Ovary (tissue), 9 donors: ENCODE results near the gene LMO7. TPM values are rescaled to one million over a fixed set of nuclear protein-coding genes. Genes with fewer than 3 reads are reported as not detected.
"Not testable (repeated sequence)": the region's sequence is repeated elsewhere in the genome, so short reads cannot be mapped to it uniquely, and the experiment has no call there.

Experiments used
- DNase-seq, 5 donors: peaks; one replicate each; pipeline ENCODE4 v3.0.0-alpha.2; 2019 to 2020
- H3K27ac ChIP-seq, 2 donors: fragments of 200-600 bp; one replicate each; pipeline versions ENCODE4 v1.5.1 to v1.8.0; 2019 to 2022
- H3K27me3 ChIP-seq: fragments of 200-600 bp; one replicate; pipeline ENCODE4 v1.8.0; 2022
- H3K36me3 ChIP-seq: fragments of 200-600 bp; sonication (generic); one replicate; pipeline ENCODE4 v1.5.1; 2019
- H3K4me1 ChIP-seq: one replicate; pipeline ENCODE4 v1.8.1; 2013; ENCODE audit warnings: mild to moderate bottlenecking, moderate library complexity; ENCODE audit not compliant: insufficient read depth
- H3K4me3 ChIP-seq: fragments of 200-600 bp; sonication (generic); one replicate; pipeline ENCODE4 v1.5.1; 2017
- H3K9me3 ChIP-seq, 2 donors: fragments of 200-600 bp in 1 of 2; sonication (generic) in 1 of 2; one replicate each; pipeline versions ENCODE4 v1.5.1 to v1.8.1; 2013 to 2019; ENCODE audit warnings: mild to moderate bottlenecking in 1 of 2, moderate library complexity in 1 of 2
- EP300 ChIP-seq: sonication (generic); formaldehyde crosslinking; IDR thresholded peaks from one replicate; pipeline ENCODE4 v1.6.1; 2017; ENCODE audit warnings: antibody characterized with exemption
- POLR2A ChIP-seq: fragments of 450-650 bp; IDR thresholded peaks from one replicate; pipeline ENCODE4 v1.6.1; 2017; ENCODE audit warnings: antibody characterized with exemption, mild to moderate bottlenecking, moderate library complexity
- WGBS, 3 donors: extraction: QIAGEN DNeasy Blood & Tissue Kit in 1 of 3; methylation state at CpG; one replicate each; pipeline versions ENCODE4 v1.1.5 to v1.1.7; 2013 to 2017; 5-methylcytosine and 5-hydroxymethylcytosine counted together
- intact Hi-C, 4 donors: fragments of 100-400 bp; cut with DNase I; formaldehyde crosslinking; loops; one replicate each; pipeline versions ENCODE4 v1.11.0 to v1.15.1; 2022 to 2023
- polyA plus RNA-seq, 2 donors: library from polyadenylated mRNA; stranded (reverse); fragments of 200-250 nt in 1 of 2; fragments of 350-450 nt in 1 of 2; fragmentation: Illumina TruSeq in 1 of 2; extraction: RNeasy Lipid Tissue Mini Kit (QIAGEN cat#74804) in 1 of 2; gene quantifications; one replicate each; pipeline ENCODE4 v1.2.3, GENCODE V29; 2013 to 2014
- total RNA-seq, 7 donors: library from RNA; depleted of rRNA in 2 of 7; stranded (reverse); fragments of >200 nt in 2 of 7; fragmentation: NEBNext Ultra II Directional in 3 of 7; extraction: Animal tissue kit (Norgen Biotek cat#: 25700) in 3 of 7; gene quantifications; one replicate each; pipeline versions ENCODE4 v1.1.0 to v1.2.4, GENCODE V29; 2016 to 2023
- TF ChIP-seq, protein P1 (sequence below), 3 donors: fragments of 450-650 bp in 2 of 3; fragments of 200-600 bp in 1 of 3; IDR thresholded peaks; one replicate each; pipeline versions ENCODE4 v1.5.1 to v1.8.0; 2016 to 2022; ENCODE audit warnings: antibody characterized with exemption in 3 of 3, mild to moderate bottlenecking in 1 of 3
- donor health status: DM: no; HTN: no; CAD: no; lungs with moderate emphysema.
- donor health status: DM: no; HTN: no; CAD: no.
- donor health status: Bipolar disorder and iron deficiency.
- donor health status: DM: yes; HTN: yes; CAD: no.
- donor health status: DM: no; HTN: no; CAD: no.
- donor health status: DM: yes; HTN: yes; CAD: no.

The LMO7 gene
- total and polyA plus RNA-seq, 9 donors, result 9.6 to 60.7 (median 20.1) TPM

DNA sequence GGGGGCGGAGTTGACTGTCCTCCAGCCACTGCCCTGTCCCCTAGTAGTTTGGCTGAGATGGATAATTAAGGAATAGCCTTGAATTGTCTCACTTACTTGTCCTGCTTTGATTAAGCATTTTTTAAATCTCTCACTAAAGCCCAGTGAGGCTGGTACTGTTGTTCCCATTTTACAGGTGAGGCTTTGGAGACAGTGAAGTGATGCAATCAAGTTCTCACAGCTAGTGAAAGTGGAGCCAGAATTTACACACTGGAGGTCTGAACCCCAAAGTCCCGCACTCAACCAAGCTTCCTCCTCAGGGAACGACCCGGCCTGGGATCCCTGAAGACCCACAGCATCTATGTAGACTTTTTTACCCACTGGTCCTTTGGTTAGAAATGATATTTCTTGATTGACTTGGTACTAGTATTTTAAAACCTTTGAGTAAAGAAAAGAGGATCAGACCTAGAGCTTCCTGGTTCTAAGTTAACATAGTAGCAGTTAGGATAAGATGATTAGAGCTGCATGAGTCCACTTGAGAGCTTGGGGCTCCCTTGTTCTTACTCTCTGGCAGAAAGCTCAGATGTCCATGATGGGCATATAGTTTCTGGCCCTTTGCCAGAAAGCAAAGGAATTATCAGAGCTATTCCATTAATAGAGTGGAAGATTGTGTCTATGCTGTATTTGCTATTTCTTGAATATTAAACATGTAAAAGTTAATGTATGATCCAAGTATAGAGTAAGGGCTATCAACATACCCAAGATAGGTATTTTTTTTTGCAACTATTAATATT lies 154.3 kb downstream of the LMO7 start:
- Histone ChIP-seq H3K27me3 (no peaks in the 10 kb centered on the region), H3K27ac (no peak overlapping the region), H3K36me3 (no peaks in the 10 kb centered on the region), H3K4me1 (peaks cover 18% of the 10 kb centered on the region), H3K4me3 (no peak overlapping the region), H3K9me3 (no peaks in the 10 kb centered on the region)
- 96 to 98% (median 98%) methylated on average over 4 of the region's 4 CpGs for WGBS, 3 donors
- DNase-seq, result no peak
- intact Hi-C loops, result no loop called here
- TF ChIP-seq EP300, result no peak
- TF ChIP-seq, protein P1, sequence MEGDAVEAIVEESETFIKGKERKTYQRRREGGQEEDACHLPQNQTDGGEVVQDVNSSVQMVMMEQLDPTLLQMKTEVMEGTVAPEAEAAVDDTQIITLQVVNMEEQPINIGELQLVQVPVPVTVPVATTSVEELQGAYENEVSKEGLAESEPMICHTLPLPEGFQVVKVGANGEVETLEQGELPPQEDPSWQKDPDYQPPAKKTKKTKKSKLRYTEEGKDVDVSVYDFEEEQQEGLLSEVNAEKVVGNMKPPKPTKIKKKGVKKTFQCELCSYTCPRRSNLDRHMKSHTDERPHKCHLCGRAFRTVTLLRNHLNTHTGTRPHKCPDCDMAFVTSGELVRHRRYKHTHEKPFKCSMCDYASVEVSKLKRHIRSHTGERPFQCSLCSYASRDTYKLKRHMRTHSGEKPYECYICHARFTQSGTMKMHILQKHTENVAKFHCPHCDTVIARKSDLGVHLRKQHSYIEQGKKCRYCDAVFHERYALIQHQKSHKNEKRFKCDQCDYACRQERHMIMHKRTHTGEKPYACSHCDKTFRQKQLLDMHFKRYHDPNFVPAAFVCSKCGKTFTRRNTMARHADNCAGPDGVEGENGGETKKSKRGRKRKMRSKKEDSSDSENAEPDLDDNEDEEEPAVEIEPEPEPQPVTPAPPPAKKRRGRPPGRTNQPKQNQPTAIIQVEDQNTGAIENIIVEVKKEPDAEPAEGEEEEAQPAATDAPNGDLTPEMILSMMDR (IDR thresholded peaks at IDR 0.05), result no peak
- TF ChIP-seq POLR2A, result no peak

DNA sequence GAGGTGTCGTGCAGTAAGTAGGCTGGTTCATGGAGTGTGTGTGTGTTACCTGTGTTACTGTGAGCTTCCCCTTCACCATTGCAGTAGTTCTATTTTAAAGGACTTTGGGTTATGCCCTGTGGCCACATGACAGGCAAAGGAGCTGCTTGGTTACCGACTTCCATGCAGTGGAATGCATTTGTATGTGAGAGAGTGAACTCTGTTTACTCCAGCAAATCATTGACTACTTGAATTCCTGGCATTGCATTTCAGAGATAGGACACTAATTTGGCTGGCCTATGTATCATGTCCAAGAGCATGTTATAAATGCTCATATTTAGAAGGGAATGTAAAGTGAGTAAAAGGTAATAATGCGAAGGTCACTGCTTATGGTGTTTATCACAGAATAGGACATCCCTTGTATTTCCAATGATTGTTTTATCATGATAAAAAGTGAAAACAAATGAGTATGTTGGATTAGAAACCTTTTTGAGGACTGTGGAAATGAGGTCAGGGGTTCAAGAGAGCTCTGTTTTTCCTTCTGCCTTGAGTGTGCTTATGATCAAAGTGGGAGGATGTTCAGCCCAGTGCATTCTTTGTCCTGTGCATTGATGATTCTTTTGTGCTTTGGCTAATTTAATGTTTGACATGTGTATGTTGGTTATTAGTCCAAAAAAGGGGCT lies 156.5 kb downstream of the LMO7 start:
- peaks cover 2% of the 10 kb centered on the region for H3K27me3 ChIP-seq
- WGBS, 3 donors, result 56 to 65% (median 64%) methylated on average over 3 of the region's 3 CpGs
- DNase-seq, result no peak
- peaks cover 16% of the 10 kb centered on the region for H3K4me1 ChIP-seq
- H3K27ac ChIP-seq, result no peak overlapping the region
- no peak overlapping the region for H3K4me3 ChIP-seq
- TF ChIP-seq, protein P1 (IDR thresholded peaks at IDR 0.05), result no peak
- no peak for TF ChIP-seq EP300
- no peak for TF ChIP-seq POLR2A
- no peaks in the 10 kb centered on the region for H3K9me3 ChIP-seq
- intact Hi-C loops, result no loop called here
- H3K36me3 ChIP-seq, result no peaks in the 10 kb centered on the region

DNA sequence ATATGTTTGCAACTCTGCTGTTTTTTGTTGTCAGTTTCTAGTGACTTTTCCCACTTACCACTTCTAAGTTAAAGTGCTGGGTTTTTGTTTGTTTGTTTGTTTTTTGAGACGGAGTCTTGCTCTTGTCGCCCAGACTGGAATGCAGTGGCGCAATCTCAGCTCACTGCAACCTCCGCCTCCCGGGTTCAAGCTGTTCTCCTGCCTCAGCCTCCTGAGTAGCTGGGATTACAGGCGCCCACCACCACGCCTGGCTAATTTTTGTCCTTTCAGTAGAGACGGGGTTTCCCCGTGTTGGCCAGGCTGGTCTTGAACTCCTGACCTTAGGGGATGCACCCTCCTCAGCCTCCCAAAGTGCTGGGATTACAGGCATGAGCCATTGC lies 157.0 kb downstream of the LMO7 start:
- H3K9me3 ChIP-seq, H3K4me3 ChIP-seq, DNase-seq, H3K36me3 ChIP-seq, intact Hi-C loops, H3K27me3 ChIP-seq, H3K27ac ChIP-seq: not testable (repeated sequence)
- 92 to 95% (median 94%) methylated on average over 9 of the region's 9 CpGs for WGBS, 3 donors
- H3K4me1 ChIP-seq, result peaks cover 16% of the 10 kb centered on the region

DNA sequence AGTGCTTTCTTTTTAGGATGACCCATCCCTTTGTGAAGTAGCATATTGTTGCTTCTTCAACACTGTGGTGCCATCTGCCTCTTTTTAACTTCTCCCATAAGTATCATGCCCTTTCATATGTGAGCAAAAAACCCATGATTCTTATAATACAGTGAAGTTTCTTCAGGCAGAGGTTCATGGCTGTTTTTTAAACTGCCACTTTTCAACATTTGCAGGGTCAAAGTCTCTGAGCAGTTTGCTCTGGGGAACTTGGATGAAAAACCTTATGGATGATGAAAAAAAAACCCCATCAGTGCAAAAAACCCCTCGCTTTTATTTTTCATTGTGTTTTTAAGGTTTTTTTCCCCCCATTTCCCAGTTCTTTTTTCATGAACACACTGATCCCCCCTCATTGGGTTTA lies 158.5 kb downstream of the LMO7 start:
- no peaks in the 10 kb centered on the region for H3K36me3 ChIP-seq
- H3K9me3 ChIP-seq, result no peaks in the 10 kb centered on the region
- no peak for DNase-seq
- WGBS, 3 donors, result 96 to 97% (median 96%) methylated on average over 1 of the region's 1 CpG
- peaks cover 8% of the 10 kb centered on the region for H3K4me1 ChIP-seq
- TF ChIP-seq, protein P1 (IDR thresholded peaks at IDR 0.05), result no peak
- TF ChIP-seq EP300 (no peak), POLR2A (no peak)
- H3K27ac ChIP-seq, result no peak overlapping the region
- intact Hi-C loops, result no loop called here
- no peak overlapping the region for H3K4me3 ChIP-seq
- peaks cover 2% of the 10 kb centered on the region for H3K27me3 ChIP-seq

DNA sequence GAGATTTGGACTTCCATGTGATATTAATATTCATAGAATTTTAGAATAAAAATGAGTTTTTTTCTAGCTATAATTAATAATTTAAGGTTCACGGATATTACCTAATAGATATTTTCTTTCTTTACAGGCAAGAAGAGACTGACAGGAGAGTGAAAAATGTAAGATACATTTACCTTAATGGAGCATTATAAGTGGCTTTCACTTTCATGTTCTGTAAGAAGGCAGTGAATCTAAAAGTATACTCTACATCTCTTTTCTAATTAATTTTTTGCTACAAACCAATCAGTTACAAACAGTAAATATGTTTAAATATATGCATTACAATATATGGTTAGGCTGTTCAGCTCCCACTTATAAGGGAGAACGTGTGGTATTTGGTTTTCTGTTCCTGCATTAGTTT lies 159.1 kb downstream of the LMO7 start:
- Histone ChIP-seq H3K36me3 (no peaks in the 10 kb centered on the region), H3K4me1 (peaks cover 6% of the 10 kb centered on the region), H3K4me3 (no peak overlapping the region), H3K27ac (no peak overlapping the region), H3K27me3 (peaks cover 2% of the 10 kb centered on the region), H3K9me3 (no peaks in the 10 kb centered on the region)
- intact Hi-C loops, result no loop called here
- TF ChIP-seq EP300 (no peak), POLR2A (no peak)
- TF ChIP-seq, protein P1 (IDR thresholded peaks at IDR 0.05), result no peak
- WGBS, 3 donors, result 96 to 97% (median 97%) methylated on average over 2 of the region's 2 CpGs
- DNase-seq, result no peak
